Embryonic facial prominence (tissue), 1 donor: Measurements from ENCODE around the gene IPO7.

Source experiments
- DNase-seq: peaks from one replicate; pipeline ENCODE4 v3.0.0-alpha.2; 2016; ENCODE audit errors: extremely low spot score

The IPO7 gene

DNA sequence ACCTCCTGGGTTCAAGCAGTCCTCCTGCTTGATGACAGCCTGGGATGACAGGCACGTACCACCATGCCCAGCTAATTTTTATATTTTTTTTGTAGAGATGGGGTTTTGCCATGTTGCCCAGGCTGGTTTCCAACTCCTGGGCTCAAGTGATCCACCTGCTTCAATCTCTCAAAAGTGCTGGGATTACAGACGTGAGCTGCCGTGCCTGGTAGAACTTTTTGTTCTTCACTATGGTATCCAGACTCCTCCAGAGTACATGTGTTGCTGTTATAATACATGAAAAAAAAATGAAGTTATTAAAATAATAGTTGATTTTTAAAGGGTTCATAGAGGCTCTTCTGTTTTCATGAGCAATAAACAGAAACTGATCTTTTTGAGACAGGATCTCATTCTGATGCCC is 105.9 kb downstream of the IPO7 start:
- DNase-seq: no peak

DNA sequence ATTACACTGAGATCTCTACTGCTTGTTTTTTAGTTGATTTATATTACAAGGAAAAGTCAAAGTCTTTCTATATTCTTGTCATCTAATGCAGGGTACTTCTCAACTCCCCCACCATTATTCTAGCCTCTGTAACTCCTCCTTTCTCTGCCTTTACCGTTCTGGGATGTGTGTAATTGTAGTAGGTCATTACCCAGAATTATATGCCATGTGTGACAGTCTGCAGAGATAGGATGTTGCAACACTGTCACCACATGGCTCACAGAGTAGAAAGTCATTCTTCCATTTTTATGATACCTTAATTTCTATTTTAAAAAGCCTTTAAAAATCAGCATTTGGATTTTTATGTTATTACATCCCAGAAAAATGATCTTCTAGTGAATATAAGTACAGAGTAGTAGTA is 109.0 kb downstream of the IPO7 start:
- no peak for DNase-seq

DNA sequence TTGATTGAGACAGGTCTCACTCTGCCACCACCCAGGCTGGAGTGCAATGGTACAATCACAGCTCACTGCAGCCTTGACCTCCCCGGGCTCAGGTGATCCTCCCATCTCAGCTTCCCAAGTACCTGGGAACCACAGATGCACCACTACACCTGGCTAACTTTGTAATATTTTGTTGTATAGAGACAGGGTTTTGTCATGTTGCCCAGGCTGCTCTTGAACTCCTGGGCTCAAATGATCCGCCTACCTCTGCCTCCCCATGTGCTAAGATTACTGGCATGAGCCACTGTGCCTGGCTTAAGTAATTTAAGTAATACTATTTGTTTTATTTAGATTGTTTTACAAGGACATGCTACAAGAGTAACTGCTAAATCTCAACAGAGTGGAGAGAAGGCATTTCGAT is 109.9 kb downstream of the IPO7 start:
- DNase-seq: no peak

DNA sequence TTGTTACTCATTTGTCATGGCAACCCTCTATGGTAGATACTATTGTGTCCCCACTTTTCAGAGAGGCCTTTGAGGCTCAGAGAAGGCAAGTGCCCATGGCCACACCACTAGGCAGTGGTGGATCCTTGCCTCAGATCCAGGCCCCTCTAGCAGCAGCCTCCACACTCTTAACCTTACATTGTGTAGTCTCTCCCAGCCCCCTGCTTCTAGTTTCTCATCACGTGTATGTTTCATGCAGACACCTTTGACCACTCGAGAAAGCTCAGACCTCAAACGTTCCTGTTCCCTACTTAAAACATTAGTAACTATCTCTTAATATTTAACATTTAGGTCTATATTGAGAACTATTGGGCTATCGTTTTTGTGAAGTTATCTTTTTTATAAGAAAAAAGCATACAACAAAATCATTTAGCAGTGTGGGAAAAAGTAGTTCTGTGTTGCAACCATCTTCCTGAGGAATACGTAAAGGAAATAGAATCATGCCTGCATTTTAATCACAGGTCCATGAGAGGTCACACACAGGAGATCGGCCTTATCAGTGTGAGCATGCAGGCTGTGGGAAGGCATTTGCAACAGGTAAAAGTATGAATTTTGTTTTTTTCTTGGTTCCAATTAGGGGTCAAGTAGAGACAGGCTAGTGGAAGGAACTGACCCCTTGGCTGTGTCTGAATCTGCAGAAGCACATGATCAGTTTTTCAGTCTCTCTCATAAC is 111.5 kb downstream of the IPO7 start:
- DNase-seq: no peak
